ENCODE results near the gene PLCD4.

- TF ChIP-seq POLR2AphosphoS5 (IDR thresholded peaks at IDR 0.05; ENCODE audit: borderline replicate concordance, low read depth, low read length), result no peak
- TF ChIP-seq EZH2 (IDR thresholded peaks at IDR 0.05), result no peak
Observed at GRCh38 chr2:218566296-218566695, 41.4 kb upstream of the PLCD4 start.

All from SK-N-MC (cell line).